H1 (cell line): Measurements from ENCODE around the gene METRNL. TPM values are rescaled to one million over a fixed set of nuclear protein-coding genes. Genes with fewer than 3 reads are reported as not detected.

Source experiments
- CHD7 ChIP-seq: fragments of 300-600 bp; sonication (generic); IDR thresholded peaks from 2 replicates; pipeline ENCODE4 v1.7.1; 2012; ENCODE audit warnings: low read length, moderate library complexity, mild to moderate bottlenecking, inconsistent platforms; ENCODE audit not compliant: insufficient replicate concordance
- EP300 ChIP-seq, 2 experiments: IDR thresholded peaks; 1 replicate in 1 of 2; 2 replicates in 1 of 2; pipeline ENCODE4 v1.6.1; 2011 to 2012; ENCODE audit warnings: low read depth in 2 of 2, low read length in 2 of 2, mild to moderate bottlenecking in 2 of 2, borderline replicate concordance in 1 of 2, inconsistent platforms in 1 of 2, moderate library complexity in 1 of 2
- RNF2 ChIP-seq: fragments of 200-900, 300-1000 bp; sonication (generic); IDR thresholded peaks from 2 replicates; pipeline ENCODE4 v1.7.1; 2016; ENCODE audit warnings: borderline replicate concordance, low read depth, mild to moderate bottlenecking, antibody characterized with exemption, low read length; ENCODE audit not compliant: poor library complexity, severe bottlenecking; ENCODE audit errors: missing control alignments
- SIN3A ChIP-seq, 2 experiments: IDR thresholded peaks in 1 of 2; conservative IDR thresholded peaks in 1 of 2; 2 replicates each; pipeline ENCODE4 v1.6.1; 2011 to 2012; ENCODE audit warnings: low read length in 2 of 2, improper control_type of control experiment in 1 of 2, low read depth in 1 of 2, mild to moderate bottlenecking in 1 of 2
- polyA plus RNA-seq, 7 experiments: library from polyadenylated mRNA; depleted of rRNA in 3 of 7; stranded (reverse) in 5 of 7; unstranded in 2 of 7; fragments of >200 nt in 5 of 7; fragments of 200-250 nt in 2 of 7; gene quantifications; 1 replicate in 5 of 7; 2 replicates in 1 of 7; 4 replicates in 1 of 7; pipeline versions ENCODE4 v1.2.1 to v1.2.3, GENCODE V29; 2011 to 2013; ENCODE audit warnings: missing spikeins in 2 of 7, mixed read lengths in 2 of 7
- total RNA-seq: library from RNA; stranded (reverse); fragmentation: NEBNext Ultra II Directional; extraction: Animal tissue kit (Norgen Biotek cat#: 25700); gene quantifications from 2 replicates; pipeline ENCODE4 v1.2.1, GENCODE V29; 2021

METRNL gene
- total and polyA plus RNA-seq, 2 of the 8 experiments (the other 6 are each of a cell fraction or from before 2014, with no cell fraction given) = 13.9 to 14.2 TPM

GRCh38 chr17:83105512-83105911 is 26.1 kb downstream of the METRNL start (continued):
- TF ChIP-seq CHD7 (no peak), RNF2 (no peak), SIN3A (conservative IDR thresholded peaks at IDR 0.05 in 1 of 2, IDR thresholded peaks at IDR 0.05 in 1 of 2; ENCODE audit: low read depth in 1 of 2, low read length in 2 of 2) (no peak), EP300 (IDR thresholded peaks at IDR 0.05; ENCODE audit: borderline replicate concordance in 1 of 2, low read depth in 2 of 2, low read length in 2 of 2) (no peak)
